Umbilical cord (tissue), 2 donors: ENCODE data around the gene CNTNAP2. TPM values are rescaled to one million over a fixed set of nuclear protein-coding genes. Genes with fewer than 3 reads are reported as not detected.
"Not testable (repeated sequence)": the region's sequence is repeated elsewhere in the genome, so short reads cannot be mapped to it uniquely, and the experiment has no call there.

Source experiments
- DNase-seq: peaks from one replicate; pipeline ENCODE4 v3.0.0-alpha.2; 2015; ENCODE audit warnings: low spot score
- total RNA-seq: library from RNA; depleted of rRNA; stranded (reverse); fragments of >200 nt; gene quantifications from one replicate; pipeline ENCODE4 v1.2.3, GENCODE V29; 2014; ENCODE audit warnings: low replicate concordance; ENCODE audit not compliant: insufficient read depth

CNTNAP2 gene
- total RNA-seq, 1 donor from 2014 or later = 81.1 TPM

GRCh38 chr7:148465441-148465840, 2348.8 kb downstream of the CNTNAP2 start:
- DNase-seq = not testable (repeated sequence)

- no peak for DNase-seq
Observed at GRCh38 chr7:148466120-148466519, 2349.5 kb downstream of the CNTNAP2 start.

- no peak for DNase-seq
Observed at GRCh38 chr7:148468700-148469098, 2352.1 kb downstream of the CNTNAP2 start.
